Measurements from ENCODE around the gene ADAMTSL3.

ADAMTSL3 gene

GRCh38 chr15:83720468-83720867 is 66.5 kb downstream of the ADAMTSL3 start:
- DNase-seq (ENCODE audit: extremely low spot score) = no peak
- POLR2A ChIA-PET = no interaction called here
- no peak for TF ChIP-seq ARNT (IDR thresholded peaks at IDR 0.05)
- TF ChIP-seq L3MBTL2 (conservative IDR thresholded peaks at IDR 0.05) = no peak
- TF ChIP-seq FOXK2 (IDR thresholded peaks at IDR 0.05) = no peak
- no peak for TF ChIP-seq BHLHE40 (IDR thresholded peaks at IDR 0.05; ENCODE audit: borderline replicate concordance)
- TF ChIP-seq NFRKB (IDR thresholded peaks at IDR 0.05) = no peak
- TF ChIP-seq TARDBP (IDR thresholded peaks at IDR 0.05) = no peak
- no peak for TF ChIP-seq ELF4 (IDR thresholded peaks at IDR 0.05)
- TF ChIP-seq SUZ12 (IDR thresholded peaks at IDR 0.05) = no peak
- TF ChIP-seq LEF1 (IDR thresholded peaks at IDR 0.05; ENCODE audit: borderline replicate concordance) = no peak
- no peak for TF ChIP-seq FOXA1 (IDR thresholded peaks at IDR 0.05)
- no peak for TF ChIP-seq ZNF384 (IDR thresholded peaks at IDR 0.05)
- TF ChIP-seq HDGF (IDR thresholded peaks at IDR 0.05; ENCODE audit: borderline replicate concordance) = no peak
- TF ChIP-seq FOXM1 (IDR thresholded peaks at IDR 0.05; ENCODE audit: borderline replicate concordance) = no peak
- no peak for TF ChIP-seq CTBP1 (IDR thresholded peaks at IDR 0.05; ENCODE audit: borderline replicate concordance)
- CTCF ChIA-PET = no interaction called here

- ChIA-PET CTCF (no interaction called here), POLR2A (no interaction called here)
- no peak for TF ChIP-seq SUZ12 (IDR thresholded peaks at IDR 0.05)
- no peak for TF ChIP-seq TARDBP (IDR thresholded peaks at IDR 0.05)
- no peak for TF ChIP-seq BHLHE40 (IDR thresholded peaks at IDR 0.05; ENCODE audit: borderline replicate concordance)
- no peak for TF ChIP-seq ELF4 (IDR thresholded peaks at IDR 0.05)
- TF ChIP-seq L3MBTL2 (conservative IDR thresholded peaks at IDR 0.05) = no peak
- no peak for TF ChIP-seq HDGF (IDR thresholded peaks at IDR 0.05; ENCODE audit: borderline replicate concordance)
- TF ChIP-seq ARNT (IDR thresholded peaks at IDR 0.05) = no peak
- no peak for TF ChIP-seq CTBP1 (IDR thresholded peaks at IDR 0.05; ENCODE audit: borderline replicate concordance)
- no peak for TF ChIP-seq NFRKB (IDR thresholded peaks at IDR 0.05)
- TF ChIP-seq FOXA1 (IDR thresholded peaks at IDR 0.05) = no peak
- no peak for TF ChIP-seq FOXK2 (IDR thresholded peaks at IDR 0.05)
- TF ChIP-seq PKNOX1 (IDR thresholded peaks at IDR 0.05) = no peak
- TF ChIP-seq FOXM1 (IDR thresholded peaks at IDR 0.05; ENCODE audit: borderline replicate concordance) = no peak
- no peak for TF ChIP-seq SP1 (IDR thresholded peaks at IDR 0.05)
- no peak for TF ChIP-seq LEF1 (IDR thresholded peaks at IDR 0.05; ENCODE audit: borderline replicate concordance)
- no peak for TF ChIP-seq ZNF384 (IDR thresholded peaks at IDR 0.05)
- no peak for DNase-seq (ENCODE audit: extremely low spot score)
Measured at GRCh38 chr15:83721031-83721430, 67.1 kb downstream of the ADAMTSL3 start.

GRCh38 chr15:83721981-83722380 is 68.1 kb downstream of the ADAMTSL3 start:
- CTCF ChIA-PET = no interaction called here
- POLR2A ChIA-PET = no interaction called here
- no peak for DNase-seq (ENCODE audit: extremely low spot score)
- TF ChIP-seq NFRKB (IDR thresholded peaks at IDR 0.05) (no peak), ZNF384 (IDR thresholded peaks at IDR 0.05) (no peak), TARDBP (IDR thresholded peaks at IDR 0.05) (no peak), CTBP1 (IDR thresholded peaks at IDR 0.05; ENCODE audit: borderline replicate concordance) (no peak), ARNT (IDR thresholded peaks at IDR 0.05) (no peak), FOXK2 (IDR thresholded peaks at IDR 0.05) (no peak), PKNOX1 (IDR thresholded peaks at IDR 0.05) (no peak), FOXM1 (IDR thresholded peaks at IDR 0.05; ENCODE audit: borderline replicate concordance) (no peak), FOXA1 (IDR thresholded peaks at IDR 0.05) (no peak), BHLHE40 (IDR thresholded peaks at IDR 0.05; ENCODE audit: borderline replicate concordance) (no peak), HDGF (IDR thresholded peaks at IDR 0.05; ENCODE audit: borderline replicate concordance) (no peak), SP1 (IDR thresholded peaks at IDR 0.05) (no peak), SUZ12 (IDR thresholded peaks at IDR 0.05) (no peak), L3MBTL2 (conservative IDR thresholded peaks at IDR 0.05) (no peak), LEF1 (IDR thresholded peaks at IDR 0.05; ENCODE audit: borderline replicate concordance) (no peak), ELF4 (IDR thresholded peaks at IDR 0.05) (no peak)

GRCh38 chr15:83723216-83723615 is 69.3 kb downstream of the ADAMTSL3 start:
- POLR2A ChIA-PET = no interaction called here
- no peak for TF ChIP-seq TARDBP (IDR thresholded peaks at IDR 0.05)
- no peak for TF ChIP-seq L3MBTL2 (conservative IDR thresholded peaks at IDR 0.05)
- no peak for TF ChIP-seq FOXK2 (IDR thresholded peaks at IDR 0.05)
- TF ChIP-seq PKNOX1 (IDR thresholded peaks at IDR 0.05) = no peak
- TF ChIP-seq CTBP1 (IDR thresholded peaks at IDR 0.05; ENCODE audit: borderline replicate concordance) = no peak
- TF ChIP-seq LEF1 (IDR thresholded peaks at IDR 0.05; ENCODE audit: borderline replicate concordance) = no peak
- TF ChIP-seq BHLHE40 (IDR thresholded peaks at IDR 0.05; ENCODE audit: borderline replicate concordance) = no peak
- no peak for TF ChIP-seq SP1 (IDR thresholded peaks at IDR 0.05)
- no peak for TF ChIP-seq ELF4 (IDR thresholded peaks at IDR 0.05)
- no peak for TF ChIP-seq FOXA1 (IDR thresholded peaks at IDR 0.05)
- no peak for TF ChIP-seq ARNT (IDR thresholded peaks at IDR 0.05)
- TF ChIP-seq ZNF384 (IDR thresholded peaks at IDR 0.05) = no peak
- TF ChIP-seq NFRKB (IDR thresholded peaks at IDR 0.05) = no peak
- no peak for TF ChIP-seq FOXM1 (IDR thresholded peaks at IDR 0.05; ENCODE audit: borderline replicate concordance)
- TF ChIP-seq HDGF (IDR thresholded peaks at IDR 0.05; ENCODE audit: borderline replicate concordance) = no peak
- TF ChIP-seq SUZ12 (IDR thresholded peaks at IDR 0.05) = no peak
- CTCF ChIA-PET = no interaction called here
- no peak for DNase-seq (ENCODE audit: extremely low spot score)

GRCh38 chr15:83732196-83732595 is 78.3 kb downstream of the ADAMTSL3 start:
- ChIA-PET CTCF (interaction anchor here (0.6 to 1.1 kb wide), 2 partner anchors 41 to 303 kb away, joined by 3 to 5 read pairs; no protein-coding TSS in a partner anchor), POLR2A (no interaction called here)
- no peak for TF ChIP-seq SP1 (IDR thresholded peaks at IDR 0.05)
- no peak for TF ChIP-seq FOXK2 (IDR thresholded peaks at IDR 0.05)
- no peak for TF ChIP-seq ARNT (IDR thresholded peaks at IDR 0.05)
- no peak for TF ChIP-seq BHLHE40 (IDR thresholded peaks at IDR 0.05; ENCODE audit: borderline replicate concordance)
- no peak for TF ChIP-seq CTBP1 (IDR thresholded peaks at IDR 0.05; ENCODE audit: borderline replicate concordance)
- no peak for TF ChIP-seq SUZ12 (IDR thresholded peaks at IDR 0.05)
- TF ChIP-seq PKNOX1 (IDR thresholded peaks at IDR 0.05) = no peak
- no peak for TF ChIP-seq L3MBTL2 (conservative IDR thresholded peaks at IDR 0.05)
- no peak for TF ChIP-seq NFRKB (IDR thresholded peaks at IDR 0.05)
- TF ChIP-seq FOXM1 (IDR thresholded peaks at IDR 0.05; ENCODE audit: borderline replicate concordance) = no peak
- TF ChIP-seq TARDBP (IDR thresholded peaks at IDR 0.05) = no peak
- no peak for TF ChIP-seq ELF4 (IDR thresholded peaks at IDR 0.05)
- no peak for TF ChIP-seq HDGF (IDR thresholded peaks at IDR 0.05; ENCODE audit: borderline replicate concordance)
- TF ChIP-seq LEF1 (IDR thresholded peaks at IDR 0.05; ENCODE audit: borderline replicate concordance) = no peak
- TF ChIP-seq FOXA1 (IDR thresholded peaks at IDR 0.05) = no peak
- no peak for DNase-seq (ENCODE audit: extremely low spot score)

All from HEK293T (cell line).